Ovary (tissue), 9 donors: ENCODE data around the gene LMF1. TPM values are rescaled to one million over a fixed set of nuclear protein-coding genes. Genes with fewer than 3 reads are reported as not detected.

ENCODE experiments used
- DNase-seq, 5 donors: peaks; one replicate each; pipeline ENCODE4 v3.0.0-alpha.2; 2019 to 2020
- H3K27ac ChIP-seq, 2 donors: fragments of 200-600 bp; one replicate each; pipeline versions ENCODE4 v1.5.1 to v1.8.0; 2019 to 2022
- H3K27me3 ChIP-seq: fragments of 200-600 bp; one replicate; pipeline ENCODE4 v1.8.0; 2022
- H3K36me3 ChIP-seq: fragments of 200-600 bp; sonication (generic); one replicate; pipeline ENCODE4 v1.5.1; 2019
- H3K4me1 ChIP-seq: one replicate; pipeline ENCODE4 v1.8.1; 2013; ENCODE audit warnings: mild to moderate bottlenecking, moderate library complexity; ENCODE audit not compliant: insufficient read depth
- H3K4me3 ChIP-seq: fragments of 200-600 bp; sonication (generic); one replicate; pipeline ENCODE4 v1.5.1; 2017
- H3K9me3 ChIP-seq, 2 donors: fragments of 200-600 bp in 1 of 2; sonication (generic) in 1 of 2; one replicate each; pipeline versions ENCODE4 v1.5.1 to v1.8.1; 2013 to 2019; ENCODE audit warnings: mild to moderate bottlenecking in 1 of 2, moderate library complexity in 1 of 2
- CTCF ChIP-seq, 3 donors: fragments of 450-650 bp in 2 of 3; fragments of 200-600 bp in 1 of 3; IDR thresholded peaks; one replicate each; pipeline versions ENCODE4 v1.5.1 to v1.8.0; 2016 to 2022; ENCODE audit warnings: antibody characterized with exemption in 3 of 3, mild to moderate bottlenecking in 1 of 3
- EP300 ChIP-seq: sonication (generic); formaldehyde crosslinking; IDR thresholded peaks from one replicate; pipeline ENCODE4 v1.6.1; 2017; ENCODE audit warnings: antibody characterized with exemption
- POLR2A ChIP-seq: fragments of 450-650 bp; IDR thresholded peaks from one replicate; pipeline ENCODE4 v1.6.1; 2017; ENCODE audit warnings: antibody characterized with exemption, mild to moderate bottlenecking, moderate library complexity
- WGBS, 3 donors: extraction: QIAGEN DNeasy Blood & Tissue Kit in 1 of 3; methylation state at CpG; one replicate each; pipeline versions ENCODE4 v1.1.5 to v1.1.7; 2013 to 2017; 5-methylcytosine and 5-hydroxymethylcytosine counted together
- intact Hi-C, 4 donors: fragments of 100-400 bp; cut with DNase I; formaldehyde crosslinking; loops; one replicate each; pipeline versions ENCODE4 v1.11.0 to v1.15.1; 2022 to 2023
- polyA plus RNA-seq, 2 donors: library from polyadenylated mRNA; stranded (reverse); fragments of 200-250 nt in 1 of 2; fragments of 350-450 nt in 1 of 2; fragmentation: Illumina TruSeq in 1 of 2; extraction: RNeasy Lipid Tissue Mini Kit (QIAGEN cat#74804) in 1 of 2; gene quantifications; one replicate each; pipeline ENCODE4 v1.2.3, GENCODE V29; 2013 to 2014
- total RNA-seq, 7 donors: library from RNA; depleted of rRNA in 2 of 7; stranded (reverse); fragments of >200 nt in 2 of 7; fragmentation: NEBNext Ultra II Directional in 3 of 7; extraction: Animal tissue kit (Norgen Biotek cat#: 25700) in 3 of 7; gene quantifications; one replicate each; pipeline versions ENCODE4 v1.1.0 to v1.2.4, GENCODE V29; 2016 to 2023
- donor health status: DM: no; HTN: no; CAD: no; lungs with moderate emphysema.
- donor health status: DM: no; HTN: no; CAD: no.
- donor health status: Bipolar disorder and iron deficiency.
- donor health status: DM: yes; HTN: yes; CAD: no.
- donor health status: DM: no; HTN: no; CAD: no.
- donor health status: DM: yes; HTN: yes; CAD: no.

Gene LMF1
- total and polyA plus RNA-seq, 9 donors, result 7.8 to 31.9 (median 23.6) TPM

GRCh38 chr16:873889-874288 is 96.9 kb downstream of the LMF1 start:
- Histone ChIP-seq H3K36me3 (no peaks in the 10 kb centered on the region), H3K4me3 (no peak overlapping the region), H3K9me3 (no peaks in the 10 kb centered on the region), H3K27me3 (no peaks in the 10 kb centered on the region), H3K4me1 (no peaks in the 10 kb centered on the region), H3K27ac (no peak overlapping the region)
- 87 to 89% (median 88%) methylated on average over 22 of the region's 22 CpGs for WGBS, 3 donors
- TF ChIP-seq CTCF (IDR thresholded peaks at IDR 0.05) (no peak), EP300 (no peak), POLR2A (no peak)
- intact Hi-C loops, result no loop called here
- DNase-seq, result peak in 1 of 5 donors; percentile 7

- no peak overlapping the region for H3K27ac ChIP-seq
- peak in 1 of 5 donors; percentile 11 for DNase-seq
- no peaks in the 10 kb centered on the region for H3K4me1 ChIP-seq
- no peaks in the 10 kb centered on the region for H3K36me3 ChIP-seq
- no peak for TF ChIP-seq EP300
- no peak for TF ChIP-seq POLR2A
- no peak for TF ChIP-seq CTCF (IDR thresholded peaks at IDR 0.05)
- H3K4me3 ChIP-seq, result no peak overlapping the region
- intact Hi-C loops, result no loop called here
- WGBS, 3 donors, result 84 to 88% (median 85%) methylated on average over 27 to 29 of the region's 29 CpGs
- no peaks in the 10 kb centered on the region for H3K27me3 ChIP-seq
- H3K9me3 ChIP-seq, result no peaks in the 10 kb centered on the region
Observed at GRCh38 chr16:873243-873661, 97.5 kb downstream of the LMF1 start.

- Histone ChIP-seq H3K27ac (no peak overlapping the region), H3K27me3 (no peaks in the 10 kb centered on the region), H3K36me3 (no peaks in the 10 kb centered on the region), H3K4me1 (no peaks in the 10 kb centered on the region), H3K4me3 (no peak overlapping the region), H3K9me3 (no peaks in the 10 kb centered on the region)
- intact Hi-C loops, result no loop called here
- WGBS, 3 donors, result 89 to 93% (median 89%) methylated on average over 22 to 23 of the region's 23 CpGs
- TF ChIP-seq EP300 (no peak), POLR2A (no peak), CTCF (IDR thresholded peaks at IDR 0.05) (no peak)
- DNase-seq, result peak in 1 of 5 donors; percentile 13
Observed at GRCh38 chr16:872436-873242, 98.1 kb downstream of the LMF1 start.

- intact Hi-C loops, result no loop called here
- no peaks in the 10 kb centered on the region for H3K27me3 ChIP-seq
- TF ChIP-seq EP300, result no peak
- TF ChIP-seq CTCF (IDR thresholded peaks at IDR 0.05), result no peak
- no peak for TF ChIP-seq POLR2A
- 90 to 93% (median 91%) methylated on average over 27 to 30 of the region's 30 CpGs for WGBS, 3 donors
- H3K4me1 ChIP-seq, result no peaks in the 10 kb centered on the region
- no peaks in the 10 kb centered on the region for H3K36me3 ChIP-seq
- H3K4me3 ChIP-seq, result no peak overlapping the region
- no peaks in the 10 kb centered on the region for H3K9me3 ChIP-seq
- no peak overlapping the region for H3K27ac ChIP-seq
- DNase-seq, result peak in 1 of 5 donors; percentile 12
Observed at GRCh38 chr16:871562-872345, 99.0 kb downstream of the LMF1 start.
